WTC11 (cell line): ENCODE data around the gene COG5.

ENCODE experiments used
- AFF4 ChIP-seq: sonication (generic); formaldehyde crosslinking; IDR thresholded peaks from 2 replicates; pipeline ENCODE4 v1.8.1; 2023; ENCODE audit warnings: mild to moderate bottlenecking, missing genetic modification reagents, borderline replicate concordance
- CTCF ChIP-seq: fragments of 200-600 bp; IDR thresholded peaks from 2 replicates; pipeline ENCODE4 v1.8.0; 2022; ENCODE audit warnings: antibody characterized with exemption
- ESRRA ChIP-seq: sonication (generic); formaldehyde crosslinking; IDR thresholded peaks from 2 replicates; pipeline ENCODE4 v1.8.1; 2022; ENCODE audit warnings: mild to moderate bottlenecking, missing genetic modification reagents, borderline replicate concordance
- ETV6 ChIP-seq: sonication (generic); formaldehyde crosslinking; IDR thresholded peaks from 2 replicates; pipeline ENCODE4 v1.8.1; 2022; ENCODE audit warnings: mild to moderate bottlenecking, missing genetic modification reagents
- NFYB ChIP-seq: sonication (generic); formaldehyde crosslinking; conservative IDR thresholded peaks from 2 replicates; pipeline ENCODE4 v1.8.0; 2022; ENCODE audit warnings: low read depth, missing genetic modification reagents
- RORB ChIP-seq: fragments of 250-450 bp; sonication (Bioruptor Pico); IDR thresholded peaks from 2 replicates; pipeline ENCODE4 v1.9.0; 2021; ENCODE audit warnings: mild to moderate bottlenecking
- SMAD3 ChIP-seq: sonication (generic); formaldehyde crosslinking; IDR thresholded peaks from 2 replicates; pipeline ENCODE4 v1.8.0; 2022; ENCODE audit warnings: missing genetic modification reagents, mild to moderate bottlenecking, borderline replicate concordance
- TCF7 ChIP-seq: sonication (generic); formaldehyde crosslinking; IDR thresholded peaks from 2 replicates; pipeline ENCODE4 v1.8.0; 2022; ENCODE audit warnings: mild to moderate bottlenecking, low read depth, missing genetic modification reagents, moderate library complexity
- TP53 ChIP-seq: sonication (generic); formaldehyde crosslinking; IDR thresholded peaks from 2 replicates; pipeline ENCODE4 v1.8.1; 2023; ENCODE audit warnings: mild to moderate bottlenecking, missing genetic modification reagents
- ZNF232 ChIP-seq: sonication (generic); formaldehyde crosslinking; IDR thresholded peaks from 2 replicates; pipeline ENCODE4 v1.8.0; 2022; ENCODE audit warnings: mild to moderate bottlenecking, missing genetic modification reagents

GRCh38 chr7:107359520-107360316, 204.0 kb downstream of the COG5 start:
- TF ChIP-seq RORB (no peak), ESRRA (no peak), TP53 (no peak), CTCF (no peak), ETV6 (CRISPR knock-in tag) (no peak), NFYB (CRISPR knock-in tag) (no peak), ZNF232 (no peak), SMAD3 (CRISPR knock-in tag) (no peak), AFF4 (no peak), TCF7 (CRISPR knock-in tag) (no peak)
